Measurements from ENCODE around the gene CISD1.
"Not testable (repeated sequence)": the region's sequence is repeated elsewhere in the genome, so short reads cannot be mapped to it uniquely, and the experiment has no call there.

The CISD1 gene

GRCh38 chr10:58268946-58269781, at the start of gene CISD1:
CISD1 (plus strand) TSS chr10:58269162; CDS start chr10:58269274, 112 bp downstream.
- peak; percentile 99 to 100 for DNase-seq (ENCODE audit: low read depth in 1 of 2, low spot score in 1 of 2)
- in situ Hi-C loops (cut with HindIII; ENCODE audit: low pct_unique_long_range_greater_than_20kb, low sequenced_read_pairs) = no loop called here
- TF ChIP-seq JUND (IDR thresholded peaks at IDR 0.05; ENCODE audit: low read depth) = no peak

GRCh38 chr10:58219875-58220274, 49.1 kb upstream of the CISD1 start:
- in situ Hi-C loops (cut with HindIII; ENCODE audit: low pct_unique_long_range_greater_than_20kb, low sequenced_read_pairs) = no loop called here
- DNase-seq (ENCODE audit: low read depth in 1 of 2, low spot score in 1 of 2) = peak in 1 of 2 experiments; percentile 24
- TF ChIP-seq JUND (IDR thresholded peaks at IDR 0.05; ENCODE audit: low read depth) = no peak

DNA sequence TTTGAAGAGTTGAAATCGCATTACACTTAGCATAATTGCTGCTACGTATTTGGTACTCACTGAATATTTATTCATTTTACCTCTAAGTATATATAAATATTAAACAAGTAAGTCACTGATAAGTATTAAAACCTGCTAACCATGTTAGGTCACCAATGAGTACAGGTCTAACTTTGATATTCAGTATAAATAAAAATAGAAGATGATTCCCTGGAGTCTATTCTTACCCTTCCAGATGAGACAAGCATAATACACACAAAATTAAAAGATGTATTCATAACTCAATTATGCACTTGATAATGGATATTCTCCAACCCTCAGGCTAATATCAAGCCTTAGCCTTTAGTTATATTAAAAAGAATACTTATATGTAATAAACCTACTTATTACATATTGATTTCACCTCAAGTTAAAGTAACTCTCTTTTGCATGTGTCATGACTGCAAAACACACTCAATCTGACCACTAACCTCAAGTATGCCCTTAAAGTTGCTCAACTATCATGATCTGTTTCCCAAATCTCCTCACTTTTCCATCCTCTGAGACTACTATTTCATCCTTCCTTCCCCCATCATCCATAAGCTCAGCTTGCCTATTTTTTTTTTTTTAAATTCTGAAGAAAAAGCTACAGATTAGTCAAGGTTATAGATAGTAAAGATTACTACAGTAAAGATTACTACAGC, 48.1 kb upstream of the CISD1 start:
- in situ Hi-C loops (cut with HindIII; ENCODE audit: low pct_unique_long_range_greater_than_20kb, low sequenced_read_pairs) = no loop called here
- no peak for TF ChIP-seq JUND (IDR thresholded peaks at IDR 0.05; ENCODE audit: low read depth)
- no peak for DNase-seq (ENCODE audit: low read depth in 1 of 2, low spot score in 1 of 2)

DNA sequence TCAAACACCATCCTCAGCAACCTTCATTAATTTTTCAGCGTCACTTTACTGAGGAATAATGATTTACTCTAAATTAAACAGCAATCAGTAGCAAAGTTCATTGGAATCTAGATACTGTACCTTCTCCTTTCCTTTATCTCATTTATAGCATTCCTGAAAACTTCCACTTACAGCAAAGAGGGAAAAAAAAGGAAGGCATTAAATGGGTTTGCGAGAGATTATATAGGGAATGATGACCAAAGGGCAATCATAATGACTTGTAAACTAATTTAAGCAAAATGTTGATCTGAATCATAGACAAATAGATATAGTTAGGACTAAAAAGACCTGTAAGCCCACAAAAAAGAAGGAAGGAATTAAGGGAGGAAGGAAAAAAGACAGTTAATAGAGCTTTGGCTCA, 43.3 kb upstream of the CISD1 start:
- no peak for DNase-seq (ENCODE audit: low read depth in 1 of 2, low spot score in 1 of 2)
- TF ChIP-seq JUND (IDR thresholded peaks at IDR 0.05; ENCODE audit: low read depth) = no peak
- in situ Hi-C loops (cut with HindIII; ENCODE audit: low pct_unique_long_range_greater_than_20kb, low sequenced_read_pairs) = no loop called here

DNA sequence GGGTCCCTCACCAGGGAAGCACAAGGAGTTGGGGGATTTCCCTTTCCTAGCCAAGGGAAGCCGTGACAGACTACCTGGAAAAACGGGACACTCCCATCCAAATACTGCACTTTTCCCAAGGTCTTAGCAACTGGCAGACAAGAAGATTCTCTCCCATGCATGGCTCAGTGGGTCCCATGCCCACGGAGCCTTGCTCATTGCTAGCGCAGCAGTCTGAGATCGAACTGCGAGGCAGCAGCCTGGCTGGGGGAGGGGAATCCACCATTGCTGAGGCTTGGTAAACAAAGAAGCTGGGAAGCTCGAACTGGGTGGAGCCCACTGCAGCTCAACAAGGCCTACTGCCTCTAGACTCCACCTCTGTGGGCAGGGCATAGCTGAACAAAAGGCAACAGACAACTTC, 39.1 kb upstream of the CISD1 start:
- in situ Hi-C loops (cut with HindIII; ENCODE audit: low pct_unique_long_range_greater_than_20kb, low sequenced_read_pairs) = not testable (repeated sequence)

DNA sequence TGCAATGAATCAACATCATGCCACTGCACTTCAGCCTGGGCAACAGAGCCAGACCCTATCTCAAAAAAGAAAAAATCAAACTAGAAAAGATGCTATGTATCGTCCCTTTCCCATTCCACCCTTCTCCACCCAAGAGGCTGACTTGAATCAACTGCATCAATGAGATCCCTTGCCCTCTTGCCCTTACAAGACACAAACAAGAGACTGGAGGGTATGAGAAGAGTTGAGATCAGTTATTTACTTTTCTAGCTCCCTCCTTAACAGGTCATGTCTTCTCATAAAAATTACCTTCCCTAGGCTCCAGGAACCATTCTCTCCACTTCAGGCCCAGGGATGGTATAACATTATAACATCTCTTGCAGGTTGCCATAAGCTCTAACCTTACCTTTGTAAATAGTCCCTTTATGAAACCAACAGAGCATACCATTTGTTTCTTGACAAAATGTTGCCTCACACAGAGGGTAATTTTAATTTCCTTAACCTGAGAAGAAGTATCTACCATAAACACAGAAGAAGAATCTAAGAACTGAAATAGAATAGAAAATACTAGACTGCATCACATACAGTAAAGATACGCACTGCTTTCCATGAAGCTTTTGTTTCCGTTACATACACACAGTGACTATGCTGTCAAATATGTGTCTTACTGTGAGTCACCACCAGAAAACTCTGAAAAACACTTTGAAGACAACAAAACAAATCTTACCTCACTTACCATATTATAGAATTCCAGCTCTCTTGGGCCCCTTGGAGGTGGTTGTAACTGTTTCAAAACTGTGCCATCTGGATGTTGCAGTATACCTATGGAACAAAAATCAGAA, 31.7 kb upstream of the CISD1 start:
- DNase-seq (ENCODE audit: low read depth in 1 of 2, low spot score in 1 of 2) = no peak
- in situ Hi-C loops (cut with HindIII; ENCODE audit: low pct_unique_long_range_greater_than_20kb, low sequenced_read_pairs) = no loop called here
- no peak for TF ChIP-seq JUND (IDR thresholded peaks at IDR 0.05; ENCODE audit: low read depth)

More for the DNA sequence above, 39.1 kb upstream of the CISD1 start:
- DNase-seq (ENCODE audit: low read depth in 1 of 2, low spot score in 1 of 2) = not testable (repeated sequence)

- in situ Hi-C loops (cut with HindIII; ENCODE audit: low pct_unique_long_range_greater_than_20kb, low sequenced_read_pairs) = no loop called here
- no peak for TF ChIP-seq JUND (IDR thresholded peaks at IDR 0.05; ENCODE audit: low read depth)
- no peak for DNase-seq (ENCODE audit: low read depth in 1 of 2, low spot score in 1 of 2)
Observed at GRCh38 chr10:58239561-58240169, 29.3 kb upstream of the CISD1 start.

DNA sequence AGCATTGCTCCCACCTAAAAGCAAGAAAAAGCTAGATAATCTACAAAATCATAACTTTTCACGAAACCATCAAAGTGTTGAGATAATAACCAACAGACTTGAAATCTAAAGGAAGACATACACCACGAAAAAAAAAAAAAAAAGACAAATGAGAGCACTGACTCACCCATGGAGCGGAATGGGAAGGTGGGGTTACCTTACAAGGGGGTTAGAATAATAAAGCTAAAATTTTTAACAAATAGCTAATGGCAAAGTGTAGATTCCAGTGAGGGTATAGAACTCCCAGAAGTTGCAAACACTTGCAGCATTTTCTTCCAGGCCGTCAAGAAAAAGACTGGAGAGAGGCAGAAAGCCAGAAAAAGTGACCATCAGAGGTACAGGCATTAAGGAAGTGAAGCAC, 28.4 kb upstream of the CISD1 start:
- in situ Hi-C loops (cut with HindIII; ENCODE audit: low pct_unique_long_range_greater_than_20kb, low sequenced_read_pairs) = no loop called here
- no peak for TF ChIP-seq JUND (IDR thresholded peaks at IDR 0.05; ENCODE audit: low read depth)

DNA sequence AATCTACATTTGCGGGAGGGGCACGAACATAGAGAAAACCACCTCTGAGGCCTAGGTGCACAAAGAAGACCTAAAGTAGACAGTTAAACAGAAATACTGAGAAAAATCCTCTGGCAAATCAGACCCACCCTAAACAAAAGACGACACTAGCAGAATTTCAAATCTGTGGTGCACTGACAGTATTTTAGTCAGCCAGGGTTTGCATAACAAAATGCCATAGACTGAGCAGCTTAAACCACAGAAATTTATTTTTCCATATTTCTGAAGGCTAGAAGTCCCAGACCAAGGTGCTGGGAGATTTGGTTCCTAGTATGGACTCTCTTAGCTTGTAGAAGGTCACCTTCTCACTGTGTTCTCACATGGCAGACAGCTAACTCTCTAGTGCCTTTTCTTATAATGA, 27.6 kb upstream of the CISD1 start:
- in situ Hi-C loops (cut with HindIII; ENCODE audit: low pct_unique_long_range_greater_than_20kb, low sequenced_read_pairs) = no loop called here
- no peak for DNase-seq (ENCODE audit: low read depth in 1 of 2, low spot score in 1 of 2)
- TF ChIP-seq JUND (IDR thresholded peaks at IDR 0.05; ENCODE audit: low read depth) = no peak

More for the DNA sequence above, 28.4 kb upstream of the CISD1 start:
- no peak for DNase-seq (ENCODE audit: low read depth in 1 of 2, low spot score in 1 of 2)

DNA sequence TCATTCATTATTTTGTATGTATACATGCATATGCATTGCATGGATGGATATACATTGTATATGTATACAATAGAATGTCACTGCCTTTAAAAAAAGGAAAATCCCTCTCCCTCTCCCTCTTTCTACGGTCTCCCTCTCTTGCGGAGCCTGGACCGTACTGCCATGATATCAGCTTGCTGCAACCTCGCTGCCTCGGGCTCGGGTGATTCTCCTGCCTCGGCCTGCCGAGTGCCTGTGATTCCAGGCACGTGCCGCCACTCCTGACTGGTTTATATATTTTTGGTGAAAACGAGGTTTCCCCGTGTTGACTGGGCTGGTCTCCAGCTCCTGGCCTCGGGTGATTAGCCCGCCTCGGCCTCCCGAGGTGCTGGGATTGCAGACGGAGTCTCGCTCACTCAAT, 25.7 kb upstream of the CISD1 start:
- no peak for TF ChIP-seq JUND (IDR thresholded peaks at IDR 0.05; ENCODE audit: low read depth)
- in situ Hi-C loops (cut with HindIII; ENCODE audit: low pct_unique_long_range_greater_than_20kb, low sequenced_read_pairs) = no loop called here
- no peak for DNase-seq (ENCODE audit: low read depth in 1 of 2, low spot score in 1 of 2)

DNA sequence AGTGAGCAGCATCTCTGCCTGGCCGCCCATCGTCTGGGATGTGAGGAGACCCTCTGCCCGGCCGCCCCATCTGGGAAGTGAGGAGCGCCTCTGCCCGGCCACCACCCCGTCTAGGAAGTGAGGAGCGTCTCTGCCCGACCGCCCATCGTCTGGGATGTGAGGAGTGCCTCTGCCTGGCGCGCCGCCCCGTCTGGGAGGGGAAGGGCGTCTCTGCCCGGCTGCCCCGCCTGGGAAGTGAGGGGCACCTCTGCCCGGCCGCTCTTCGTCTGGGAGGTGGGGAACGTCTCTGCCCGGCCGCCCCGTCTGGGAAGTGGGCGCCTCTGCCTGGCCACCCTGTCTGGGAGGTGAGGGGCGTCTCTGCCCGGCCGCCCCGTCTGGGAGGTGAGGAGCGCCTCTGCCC, 25.2 kb upstream of the CISD1 start:
- DNase-seq (ENCODE audit: low read depth in 1 of 2, low spot score in 1 of 2) = not testable (repeated sequence)

DNA sequence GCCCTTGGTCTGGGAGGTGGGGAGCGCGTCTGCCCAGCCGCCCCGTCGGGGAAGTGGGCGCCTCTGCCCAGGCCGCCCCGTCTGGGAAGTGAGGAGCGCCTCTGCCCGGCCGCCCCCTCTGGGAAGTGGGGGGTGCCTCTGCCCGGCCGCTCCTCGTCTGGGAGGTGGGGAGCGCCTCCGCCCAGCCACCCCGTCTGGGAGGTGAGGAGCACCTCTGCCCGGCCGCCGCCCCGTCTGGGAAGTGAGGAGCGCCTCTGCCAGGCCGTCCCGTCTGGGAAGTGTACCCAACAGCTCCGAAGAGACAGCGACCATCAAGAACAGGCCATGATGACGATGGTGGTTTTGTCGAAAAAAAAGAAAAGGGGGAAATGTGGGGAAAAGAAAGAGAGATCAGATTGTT, 24.7 kb upstream of the CISD1 start:
- in situ Hi-C loops (cut with HindIII; ENCODE audit: low pct_unique_long_range_greater_than_20kb, low sequenced_read_pairs); DNase-seq (ENCODE audit: low read depth in 1 of 2, low spot score in 1 of 2): not testable (repeated sequence)

More for the DNA sequence above, 25.2 kb upstream of the CISD1 start:
- in situ Hi-C loops (cut with HindIII; ENCODE audit: low pct_unique_long_range_greater_than_20kb, low sequenced_read_pairs) = not testable (repeated sequence)

DNA sequence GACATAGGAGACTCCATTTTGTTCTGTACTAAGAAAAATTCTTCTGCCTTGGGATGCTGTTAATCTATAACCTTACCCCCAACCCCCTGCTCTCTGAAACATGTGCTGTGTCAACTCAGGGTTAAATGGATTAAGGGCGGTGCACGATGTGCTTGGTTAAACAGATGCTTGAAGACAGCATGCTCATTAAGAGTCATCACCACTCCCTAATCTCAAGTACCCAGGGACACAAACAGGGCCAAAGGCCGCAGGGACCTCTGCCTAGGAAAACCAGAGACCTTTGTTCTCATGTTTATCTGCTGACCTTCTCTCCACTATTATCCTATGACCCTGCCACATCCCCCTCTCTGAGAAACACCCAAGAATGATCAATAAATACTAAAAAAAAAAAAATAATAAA, 24.3 kb upstream of the CISD1 start:
- in situ Hi-C loops (cut with HindIII; ENCODE audit: low pct_unique_long_range_greater_than_20kb, low sequenced_read_pairs); DNase-seq (ENCODE audit: low read depth in 1 of 2, low spot score in 1 of 2): not testable (repeated sequence)

Data from T47D (cell line).